Measurements from ENCODE around the gene CYP24A1. TPM values are rescaled to one million over a fixed set of nuclear protein-coding genes. Genes with fewer than 3 reads are reported as not detected.

CYP24A1 gene
- polyA plus RNA-seq, 1 donor from 2014 or later, result 0.12 TPM

GRCh38 chr20:54199721-54200176 is 26.0 kb upstream of the CYP24A1 start (continued):
- TF ChIP-seq SMC3 (conservative IDR thresholded peaks at IDR 0.05; ENCODE audit: poor library complexity) (peak; percentile 91), POLR2AphosphoS5 (IDR thresholded peaks at IDR 0.05) (no peak)

GRCh38 chr20:54199283-54199682 is 25.5 kb upstream of the CYP24A1 start:
- H3K4me2 ChIP-seq (ENCODE audit: low read length), result no peak overlapping the region
- H3K4me3 ChIP-seq (ENCODE audit: low read length), result no peak overlapping the region
- H3K9me3 ChIP-seq (ENCODE audit: low read length), result no peaks in the 10 kb centered on the region
- no peak overlapping the region for H2AFZ ChIP-seq (ENCODE audit: low read depth, low read length)
- no peaks in the 10 kb centered on the region for H3K79me2 ChIP-seq (replicated peaks; ENCODE audit: insufficient read depth, low read length)
- H3K27me3 ChIP-seq (ENCODE audit: insufficient read depth, low read depth, low read length), result no peaks in the 10 kb centered on the region
- H4K20me1 ChIP-seq (ENCODE audit: insufficient read depth), result no peaks in the 10 kb centered on the region
- no peaks in the 10 kb centered on the region for H3K36me3 ChIP-seq (ENCODE audit: insufficient read depth, low read length)
- H3K27ac ChIP-seq (ENCODE audit: low read length), result no peak overlapping the region
- TF ChIP-seq EP300 (conservative IDR thresholded peaks at IDR 0.05; ENCODE audit: poor library complexity, severe bottlenecking) (no peak), SMC3 (conservative IDR thresholded peaks at IDR 0.05; ENCODE audit: poor library complexity) (no peak), CTCF (IDR thresholded peaks at IDR 0.05; ENCODE audit: poor library complexity, severe bottlenecking) (no peak), POLR2AphosphoS5 (IDR thresholded peaks at IDR 0.05) (no peak), RAD21 (conservative IDR thresholded peaks at IDR 0.05) (no peak), TAF1 (IDR thresholded peaks at IDR 0.05; ENCODE audit: low read depth) (no peak), EZH2 (IDR thresholded peaks at IDR 0.05; ENCODE audit: borderline replicate concordance, insufficient read depth, low read length, poor library complexity, severe bottlenecking) (no peak), MXI1 (conservative IDR thresholded peaks at IDR 0.05; ENCODE audit: poor library complexity, severe bottlenecking) (no peak), REST (IDR thresholded peaks at IDR 0.05; ENCODE audit: borderline replicate concordance) (no peak)
- no peaks in the 10 kb centered on the region for H3K9me2 ChIP-seq (ENCODE audit: insufficient read depth, low read length)
- no peaks in the 10 kb centered on the region for H3F3A ChIP-seq (ENCODE audit: insufficient read depth, low read length, poor library complexity, severe bottlenecking)
- no peak overlapping the region for H3K9ac ChIP-seq (ENCODE audit: low read length)

GRCh38 chr20:54197621-54198604 is 24.1 kb upstream of the CYP24A1 start:
- H3F3A ChIP-seq (ENCODE audit: insufficient read depth, low read length, poor library complexity, severe bottlenecking), result no peaks in the 10 kb centered on the region
- H2AFZ ChIP-seq (ENCODE audit: low read depth, low read length), result no peak overlapping the region
- H3K9ac ChIP-seq (ENCODE audit: low read length), result no peak overlapping the region
- H3K27me3 ChIP-seq (ENCODE audit: insufficient read depth, low read depth, low read length), result no peaks in the 10 kb centered on the region
- no peaks in the 10 kb centered on the region for H4K20me1 ChIP-seq (ENCODE audit: insufficient read depth)
- H3K4me2 ChIP-seq (ENCODE audit: low read length), result no peak overlapping the region
- no peaks in the 10 kb centered on the region for H3K9me2 ChIP-seq (ENCODE audit: insufficient read depth, low read length)
- H3K4me3 ChIP-seq (ENCODE audit: low read length), result no peak overlapping the region
- no peaks in the 10 kb centered on the region for H3K79me2 ChIP-seq (replicated peaks; ENCODE audit: insufficient read depth, low read length)
- TF ChIP-seq EP300 (conservative IDR thresholded peaks at IDR 0.05; ENCODE audit: poor library complexity, severe bottlenecking), result no peak
- no peak for TF ChIP-seq POLR2AphosphoS5 (IDR thresholded peaks at IDR 0.05)
- no peak for TF ChIP-seq TAF1 (IDR thresholded peaks at IDR 0.05; ENCODE audit: low read depth)
- TF ChIP-seq EZH2 (IDR thresholded peaks at IDR 0.05; ENCODE audit: borderline replicate concordance, insufficient read depth, low read length, poor library complexity, severe bottlenecking), result no peak
- TF ChIP-seq CTCF (IDR thresholded peaks at IDR 0.05; ENCODE audit: poor library complexity, severe bottlenecking), result peak; percentile 29
- no peak for TF ChIP-seq MXI1 (conservative IDR thresholded peaks at IDR 0.05; ENCODE audit: poor library complexity, severe bottlenecking)
- TF ChIP-seq RAD21 (conservative IDR thresholded peaks at IDR 0.05), result peak; percentile 25
- TF ChIP-seq SMC3 (conservative IDR thresholded peaks at IDR 0.05; ENCODE audit: poor library complexity), result no peak
- TF ChIP-seq REST (IDR thresholded peaks at IDR 0.05; ENCODE audit: borderline replicate concordance), result no peak
- no peaks in the 10 kb centered on the region for H3K36me3 ChIP-seq (ENCODE audit: insufficient read depth, low read length)
- no peak overlapping the region for H3K27ac ChIP-seq (ENCODE audit: low read length)
- no peaks in the 10 kb centered on the region for H3K9me3 ChIP-seq (ENCODE audit: low read length)
